IMR-90 (cell line): ENCODE results near the gene MALL. TPM values are rescaled to one million over a fixed set of nuclear protein-coding genes. Genes with fewer than 3 reads are reported as not detected.
A peak's percentile ranks its signal among the peaks of the same experiment; 100 is the strongest.

Experiments
- ATAC-seq: fragments of 200-7000 bp; cut with Tn5 transposase; 2 replicates; pipeline ENCODE4 v1.9.1; 2020; ENCODE audit warnings: low read depth, mild to moderate bottlenecking, moderate library complexity
- BruUV-seq: library from RNA; stranded (reverse); fragments of 400-500 nt; replicated peaks from 2 replicates; lab custom pipeline; 2021; lab: Mats Ljungman, UMichigan
- CTCF ChIA-PET: fragments of 300-600 bp; formaldehyde crosslinking; extraction: SDS; loops from one replicate; lab custom pipeline; 2021; ENCODE audit warnings: antibody characterized with exemption; lab: Yijun Ruan, JAX
- POLR2A ChIA-PET: fragments of 300-600 bp; sonication (Branson Sonifier 250); formaldehyde crosslinking; loops from one replicate; lab custom pipeline; 2022; ENCODE audit warnings: antibody characterized with exemption; ENCODE audit not compliant: unreplicated experiment; lab: Charles Lee
- DNase-seq: peaks from one replicate; pipeline ENCODE4 v3.0.0; 2013
- H2AFZ ChIP-seq: replicated peaks from 2 replicates; pipeline ENCODE3; 2013; ENCODE audit warnings: low read length, mild to moderate bottlenecking; ENCODE audit not compliant: poor library complexity
- H2AK5ac ChIP-seq: 2 replicates; pipeline ENCODE4 v1.6.1; 2013; ENCODE audit warnings: low read depth, low read length, inconsistent platforms
- H2AK9ac ChIP-seq: replicated peaks from 2 replicates; pipeline ENCODE3; 2013; ENCODE audit warnings: mild to moderate bottlenecking, low read depth, low read length, moderate library complexity; ENCODE audit not compliant: poor library complexity
- H2BK120ac ChIP-seq: 2 replicates; pipeline ENCODE4 v1.6.1; 2013; ENCODE audit warnings: low read depth, low read length, inconsistent platforms
- H2BK15ac ChIP-seq: 3 replicates; pipeline ENCODE4 v1.6.1; 2013; ENCODE audit warnings: low read depth, low read length, inconsistent platforms
- H2BK20ac ChIP-seq: 2 replicates; pipeline ENCODE4 v1.6.1; 2013; ENCODE audit warnings: low read depth, mild to moderate bottlenecking, inconsistent platforms, low read length, moderate library complexity
- H2BK5ac ChIP-seq: 2 replicates; pipeline ENCODE4 v1.6.1; 2013; ENCODE audit warnings: mild to moderate bottlenecking, low read depth, low read length, inconsistent platforms; ENCODE audit not compliant: poor library complexity, severe bottlenecking
- H3K14ac ChIP-seq: replicated peaks from 2 replicates; pipeline ENCODE4 v1.6.1; 2013; ENCODE audit warnings: low read depth, low read length, inconsistent platforms
- H3K18ac ChIP-seq: 2 replicates; pipeline ENCODE4 v1.6.1; 2013; ENCODE audit warnings: low read depth, low read length, control low read depth
- H3K23ac ChIP-seq: 2 replicates; pipeline ENCODE4 v1.6.1; 2013; ENCODE audit warnings: low read depth, low read length, inconsistent platforms
- H3K27ac ChIP-seq: 2 replicates; pipeline ENCODE4 v1.5.1; 2013; ENCODE audit warnings: mild to moderate bottlenecking, control low read depth, low read length; ENCODE audit not compliant: insufficient read depth
- H3K27me3 ChIP-seq: 2 replicates; pipeline ENCODE4 v1.6.1; 2013; ENCODE audit warnings: low read length; ENCODE audit not compliant: control insufficient read depth, insufficient read depth
- H3K36me3 ChIP-seq: 2 replicates; pipeline ENCODE4 v1.6.1; 2013; ENCODE audit warnings: low read length, mixed read lengths; ENCODE audit not compliant: control insufficient read depth, insufficient read depth
- H3K4ac ChIP-seq: 2 replicates; pipeline ENCODE4 v1.6.1; 2013; ENCODE audit warnings: low read depth, low read length, inconsistent platforms
- H3K4me1 ChIP-seq: 2 replicates; pipeline ENCODE4 v1.6.1; 2013; ENCODE audit warnings: low read length, mixed read lengths; ENCODE audit not compliant: control insufficient read depth, insufficient read depth
- H3K4me2 ChIP-seq: 2 replicates; pipeline ENCODE4 v1.6.1; 2013; ENCODE audit warnings: low read depth, mild to moderate bottlenecking, control low read depth, low read length, moderate library complexity
- H3K4me3 ChIP-seq: 2 replicates; pipeline ENCODE4 v1.5.1; 2013; ENCODE audit warnings: low read depth, mild to moderate bottlenecking, control low read depth, low read length, moderate library complexity; ENCODE audit not compliant: insufficient read depth
- H3K56ac ChIP-seq: 2 replicates; pipeline ENCODE4 v1.6.1; 2013; ENCODE audit warnings: low read length, inconsistent platforms; ENCODE audit not compliant: insufficient read depth; ENCODE audit errors: extremely low read depth
- H3K79me1 ChIP-seq, 2 experiments: 2 replicates each; pipeline ENCODE4 v1.6.1; 2013; ENCODE audit warnings: low read length in 2 of 2, inconsistent platforms in 1 of 2, low read depth in 1 of 2
- H3K9ac ChIP-seq: 2 replicates; pipeline ENCODE4 v1.6.1; 2013; ENCODE audit warnings: low read depth, low read length, control low read depth
- H3K9me1 ChIP-seq: 2 replicates; pipeline ENCODE4 v1.6.1; 2013; ENCODE audit warnings: low read length, inconsistent platforms; ENCODE audit not compliant: insufficient read depth
- H3K9me3 ChIP-seq: 2 replicates; pipeline ENCODE4 v1.6.1; 2013; ENCODE audit warnings: low read length; ENCODE audit not compliant: control insufficient read depth, insufficient read depth
- H4K20me1 ChIP-seq: 2 replicates; pipeline ENCODE4 v1.6.1; 2013; ENCODE audit warnings: low read length, inconsistent platforms; ENCODE audit not compliant: insufficient read depth
- H4K5ac ChIP-seq: 2 replicates; pipeline ENCODE4 v1.6.1; 2013; ENCODE audit warnings: mild to moderate bottlenecking, low read depth, low read length, control low read depth
- H4K8ac ChIP-seq, 2 experiments: 2 replicates each; pipeline ENCODE4 v1.6.1; 2013; ENCODE audit warnings: low read depth in 2 of 2, low read length in 2 of 2, control low read depth in 1 of 2, inconsistent platforms in 1 of 2
- H4K91ac ChIP-seq: 2 replicates; pipeline ENCODE4 v1.6.1; 2013; ENCODE audit warnings: low read depth, low read length, inconsistent platforms; ENCODE audit not compliant: insufficient read depth
- CEBPB ChIP-seq: IDR thresholded peaks from 2 replicates; pipeline ENCODE4 v1.6.1; 2012; ENCODE audit warnings: low read depth, low read length, improper control_type of control experiment
- RAD21 ChIP-seq: IDR thresholded peaks from 2 replicates; pipeline ENCODE4 v1.6.1; 2012; ENCODE audit warnings: low read length, improper control_type of control experiment
- WGBS, 2 experiments: methylation state at CpG; one replicate each; pipeline versions ENCODE4 v1.1.5 to v1.1.7; 2013; ENCODE audit warnings: missing lambda C conversion rate in 2 of 2; ENCODE audit not compliant: insufficient read length in 1 of 2; ENCODE audit errors: extremely low coverage in 2 of 2; 5-methylcytosine and 5-hydroxymethylcytosine counted together
- dilution Hi-C: fragments of 300-500 bp; cut with HindIII; formaldehyde crosslinking; loops from one replicate; pipeline ENCODE4 v1.14.3; 2018; ENCODE audit warnings: low sequenced_read_pairs; ENCODE audit not compliant: unreplicated experiment
- in situ Hi-C: fragments of 300-500 bp; cut with MboI; formaldehyde crosslinking; loops from 3 replicates; pipeline ENCODE4 v1.14.3; 2019; ENCODE audit warnings: low sequenced_read_pairs, inconsistent platforms, mixed read lengths
- intact Hi-C: fragments of 100-400 bp; cut with micrococcal nuclease; formaldehyde crosslinking; loops from 2 replicates; pipeline ENCODE4 v1.10.0; 2022
- polyA plus RNA-seq, 3 experiments: library from polyadenylated mRNA; depleted of rRNA; stranded (reverse); fragments of >200 nt; gene quantifications; 2 replicates each; pipeline ENCODE4 v1.2.3, GENCODE V29; 2012; ENCODE audit warnings: low replicate concordance in 1 of 3
- total RNA-seq: library from RNA; depleted of rRNA; stranded (reverse); fragments of >200 nt; gene quantifications from 2 replicates; pipeline ENCODE4 v1.2.3, GENCODE V29; 2012

Gene MALL
- total and polyA plus RNA-seq, 2 of the 4 experiments (the other 2 are of a cell fraction): 1.6 TPM

- H2AK5ac ChIP-seq: peak overlapping the region; percentile 67; the same call in 1 of the 2 replicates
- ATAC-seq (peak; percentile 56), DNase-seq (peak; percentile 93)
- BruUV-seq: no TSS peak
- no peak overlapping the region for H4K91ac ChIP-seq
- peak overlapping the region; percentile 4; the same call in 1 of the 2 replicates for H2BK120ac ChIP-seq
- H3K4ac ChIP-seq: no peak overlapping the region
- no peaks in the 10 kb centered on the region for H3K36me3 ChIP-seq
- WGBS, 2 experiments: no CpG with 5 or more reads among the region's 6 CpGs
- H3K56ac ChIP-seq: no peak overlapping the region
- no peaks in the 10 kb centered on the region for H3K9me3 ChIP-seq
- peak overlapping the region; percentile 81 for H2BK5ac ChIP-seq
- H4K8ac ChIP-seq: peak overlapping the region in 1 of 2 experiments; percentile 2; a peak in 1 of 4 replicates
- intact Hi-C loops (no loop called here), dilution Hi-C loops (no loop called here), in situ Hi-C loops (no loop called here)
- peak overlapping the region; percentile 4; the same call in 1 of the 2 replicates for H3K18ac ChIP-seq
- H2AFZ ChIP-seq: peak overlapping the region; percentile 0
- no peak overlapping the region; the same call in 1 of the 2 replicates for H3K14ac ChIP-seq
- no peak overlapping the region for H4K5ac ChIP-seq
- H3K27ac ChIP-seq: peak overlapping the region; percentile 50; the same call in 1 of the 2 replicates
- TF ChIP-seq RAD21 (no peak), CEBPB (peak; percentile 79)
- no peak overlapping the region for H2AK9ac ChIP-seq
- 0 out of 2 replicates have a peak overlapping the region, but pooled peaks have one; percentile 5 for H2BK20ac ChIP-seq
- H3K9ac ChIP-seq: no peak overlapping the region
- no peak overlapping the region for H2BK15ac ChIP-seq
- ChIA-PET POLR2A (no interaction called here), CTCF (interaction anchor here (2.2 kb wide), 1 partner anchor 9 kb away, joined by 7 read pairs; the partner anchor contains the start of gene MALL)
- H3K27me3 ChIP-seq: no peaks in the 10 kb centered on the region
- no peak overlapping the region for H3K4me3 ChIP-seq
- H3K79me1 ChIP-seq: peaks cover 0 to 4% of the 10 kb centered on the region in 2 experiments; a peak in 1 of 4 replicates
- peak overlapping the region; percentile 50; the same call in 1 of the 2 replicates for H3K4me2 ChIP-seq
- no peaks in the 10 kb centered on the region for H4K20me1 ChIP-seq
- H3K23ac ChIP-seq: no peak overlapping the region
- peaks cover 32% of the 10 kb centered on the region for H3K9me1 ChIP-seq
- H3K4me1 ChIP-seq: peaks cover 29% of the 10 kb centered on the region
Measured at GRCh38 chr2:110106642-110107041, 9.0 kb downstream of the MALL start.
